Loucy (cell line): Measurements from ENCODE around the gene KRTAP12-3.

Experiments
- H2AFZ ChIP-seq: fragments of 200-600 bp; sonication (generic); 2 replicates; pipeline ENCODE4 v1.6.0; 2016; ENCODE audit warnings: antibody characterized with exemption, mild to moderate bottlenecking, low read length, moderate library complexity
- H3F3A ChIP-seq: fragments of 200-600 bp; 2 replicates; pipeline ENCODE4 v1.6.0; 2016; ENCODE audit warnings: antibody characterized with exemption, low read depth, mild to moderate bottlenecking
- H3K27me3 ChIP-seq: fragments of 200-600 bp; sonication (generic); 2 replicates; pipeline ENCODE4 v1.6.1; 2014; ENCODE audit warnings: low read length, mild to moderate bottlenecking; ENCODE audit not compliant: insufficient read depth, poor library complexity, severe bottlenecking
- H3K36me3 ChIP-seq: fragments of 200-600 bp; sonication (generic); 2 replicates; pipeline ENCODE4 v1.6.1; 2016; ENCODE audit warnings: low read length; ENCODE audit not compliant: insufficient read depth
- H3K4me1 ChIP-seq: fragments of 200-600 bp; sonication (generic); 2 replicates; pipeline ENCODE4 v1.5.1; 2014; ENCODE audit warnings: low read length, mild to moderate bottlenecking; ENCODE audit not compliant: insufficient read depth, poor library complexity, severe bottlenecking
- H3K4me2 ChIP-seq: fragments of 200-600 bp; sonication (generic); 2 replicates; pipeline ENCODE4 v1.6.0; 2014; ENCODE audit warnings: antibody characterized with exemption, low read length, low read depth, mild to moderate bottlenecking; ENCODE audit not compliant: poor library complexity, severe bottlenecking
- H3K4me3 ChIP-seq: fragments of 200-600 bp; sonication (generic); 2 replicates; pipeline ENCODE4 v1.5.1; 2014; ENCODE audit warnings: low read length, mild to moderate bottlenecking, mixed read lengths; ENCODE audit not compliant: poor library complexity, severe bottlenecking
- H3K79me2 ChIP-seq: fragments of 200-600 bp; sonication (generic); 2 replicates; pipeline ENCODE4 v1.6.1; 2014; ENCODE audit warnings: low read length; ENCODE audit not compliant: insufficient read depth
- H3K9ac ChIP-seq: fragments of 200-600 bp; sonication (generic); 2 replicates; pipeline ENCODE4 v1.6.0; 2014; ENCODE audit warnings: mild to moderate bottlenecking, low read depth, low read length, moderate library complexity; ENCODE audit not compliant: poor library complexity, severe bottlenecking
- H3K9me2 ChIP-seq: fragments of 200-600 bp; sonication (generic); replicated peaks from 2 replicates; pipeline ENCODE4 v1.6.1; 2016; ENCODE audit warnings: low read depth, low read length, mixed read lengths
- H3K9me3 ChIP-seq: fragments of 200-600 bp; sonication (generic); 2 replicates; pipeline ENCODE4 v1.6.1; 2014; ENCODE audit warnings: mild to moderate bottlenecking, antibody characterized with exemption, low read length, low read depth; ENCODE audit not compliant: insufficient read depth
- H4K20me1 ChIP-seq: fragments of 200-600 bp; sonication (generic); 2 replicates; pipeline ENCODE4 v1.6.0; 2014; ENCODE audit warnings: antibody characterized with exemption, low read length, mild to moderate bottlenecking; ENCODE audit not compliant: insufficient read depth, poor library complexity, severe bottlenecking
- EZH2phosphoT487 ChIP-seq: fragments of 200-600 bp; IDR thresholded peaks from 2 replicates; pipeline ENCODE4 v1.6.1; 2018; ENCODE audit warnings: antibody characterized with exemption, mild to moderate bottlenecking, moderate library complexity, borderline replicate concordance
- TF ChIP-seq, protein P1 (sequence below): fragments of 200-600 bp; sonication (generic); conservative IDR thresholded peaks from 2 replicates; pipeline ENCODE4 v1.5.1; 2014; ENCODE audit warnings: mild to moderate bottlenecking, antibody characterized with exemption, low read length

KRTAP12-3 gene

DNA sequence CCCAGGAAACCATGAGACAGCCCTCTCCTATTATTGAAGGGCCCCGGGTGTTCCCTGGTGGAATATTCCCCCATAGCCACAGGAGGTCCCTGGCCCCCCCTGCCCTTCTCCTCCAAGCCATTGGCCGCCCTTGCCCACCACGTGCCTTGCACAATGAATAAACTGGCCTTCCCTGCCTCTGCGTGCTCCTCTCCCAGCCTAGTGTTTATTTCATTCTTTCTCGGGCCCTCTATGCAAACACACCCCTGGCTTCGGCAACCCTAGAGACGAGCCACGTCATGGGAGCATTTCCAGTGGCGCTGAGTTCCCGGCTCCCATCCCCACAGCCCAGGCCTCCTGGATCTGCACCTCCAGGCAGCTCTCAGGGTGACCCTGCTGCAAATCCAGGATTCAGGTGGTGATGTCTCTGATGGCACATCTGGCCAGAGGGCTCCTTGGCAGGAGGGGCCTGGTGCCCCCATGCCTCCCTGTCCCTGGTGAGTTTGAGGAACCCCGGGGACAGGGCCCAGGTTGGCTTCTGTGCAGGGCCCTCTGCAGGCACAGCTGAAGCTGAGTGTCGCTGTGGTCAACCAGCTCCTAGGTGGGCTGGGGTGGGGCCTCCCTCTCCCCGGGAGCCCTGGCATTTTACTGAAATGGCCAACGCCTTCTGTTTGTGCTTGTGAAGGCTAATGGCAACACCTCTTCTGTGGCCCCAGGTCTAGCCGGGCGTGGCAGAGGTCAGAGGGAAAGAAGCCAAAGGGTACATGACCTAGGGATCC lies 45.4 kb downstream of the KRTAP12-3 start:
- Histone ChIP-seq H3F3A (no peaks in the 10 kb centered on the region), H4K20me1 (no peaks in the 10 kb centered on the region), H3K9me3 (no peaks in the 10 kb centered on the region), H2AFZ (no peak overlapping the region), H3K27me3 (no peaks in the 10 kb centered on the region), H3K36me3 (no peaks in the 10 kb centered on the region), H3K9ac (no peak overlapping the region), H3K9me2 (no peaks in the 10 kb centered on the region), H3K79me2 (no peaks in the 10 kb centered on the region), H3K4me3 (no peak overlapping the region), H3K4me2 (no peak overlapping the region), H3K4me1 (no peaks in the 10 kb centered on the region)
- no peak for TF ChIP-seq EZH2phosphoT487
- TF ChIP-seq, protein P1, sequence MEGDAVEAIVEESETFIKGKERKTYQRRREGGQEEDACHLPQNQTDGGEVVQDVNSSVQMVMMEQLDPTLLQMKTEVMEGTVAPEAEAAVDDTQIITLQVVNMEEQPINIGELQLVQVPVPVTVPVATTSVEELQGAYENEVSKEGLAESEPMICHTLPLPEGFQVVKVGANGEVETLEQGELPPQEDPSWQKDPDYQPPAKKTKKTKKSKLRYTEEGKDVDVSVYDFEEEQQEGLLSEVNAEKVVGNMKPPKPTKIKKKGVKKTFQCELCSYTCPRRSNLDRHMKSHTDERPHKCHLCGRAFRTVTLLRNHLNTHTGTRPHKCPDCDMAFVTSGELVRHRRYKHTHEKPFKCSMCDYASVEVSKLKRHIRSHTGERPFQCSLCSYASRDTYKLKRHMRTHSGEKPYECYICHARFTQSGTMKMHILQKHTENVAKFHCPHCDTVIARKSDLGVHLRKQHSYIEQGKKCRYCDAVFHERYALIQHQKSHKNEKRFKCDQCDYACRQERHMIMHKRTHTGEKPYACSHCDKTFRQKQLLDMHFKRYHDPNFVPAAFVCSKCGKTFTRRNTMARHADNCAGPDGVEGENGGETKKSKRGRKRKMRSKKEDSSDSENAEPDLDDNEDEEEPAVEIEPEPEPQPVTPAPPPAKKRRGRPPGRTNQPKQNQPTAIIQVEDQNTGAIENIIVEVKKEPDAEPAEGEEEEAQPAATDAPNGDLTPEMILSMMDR: no peak

DNA sequence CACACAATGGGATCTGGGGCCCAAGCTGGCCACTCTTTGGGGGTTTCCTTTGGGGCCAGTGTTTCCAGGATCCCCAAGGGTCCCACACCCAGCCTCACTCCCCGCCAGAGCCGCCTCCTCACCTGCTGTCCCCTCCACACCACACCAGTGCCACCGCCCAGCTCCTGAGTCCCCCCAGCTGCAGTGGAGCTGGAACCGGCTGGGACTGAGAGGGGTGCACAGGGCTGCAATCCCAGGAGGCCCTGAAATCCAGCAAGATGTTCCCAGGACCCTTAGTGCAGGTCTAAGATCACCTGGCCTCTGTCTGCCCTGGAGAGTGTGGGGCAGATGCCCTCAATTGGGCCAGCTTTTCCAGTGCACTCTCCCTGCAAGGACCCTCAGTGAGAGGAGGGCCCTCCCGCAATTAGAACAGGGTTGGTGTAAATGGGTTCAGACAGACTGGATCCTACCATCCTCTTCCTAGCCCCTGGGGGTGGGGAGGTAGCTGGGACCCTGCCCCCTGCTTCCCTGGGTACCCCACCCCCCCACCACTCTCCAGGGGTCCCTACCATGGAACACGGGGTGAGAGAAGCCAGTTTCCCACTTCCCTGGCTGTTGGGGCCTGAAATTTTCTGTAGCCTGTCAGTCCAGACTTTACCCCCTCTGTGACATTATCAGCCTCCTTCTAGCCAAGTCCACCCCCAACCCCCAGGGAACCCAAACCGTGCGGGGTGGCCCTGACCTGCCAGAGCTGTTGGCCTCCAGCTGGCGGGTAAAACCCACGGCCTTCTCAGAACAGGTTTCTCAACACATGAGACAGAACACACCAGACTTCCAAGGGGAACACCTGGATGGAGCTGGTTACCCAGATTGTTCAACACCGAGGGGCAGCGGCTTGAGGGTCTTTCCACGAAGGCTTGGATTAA lies 46.3 kb downstream of the KRTAP12-3 start:
- TF ChIP-seq EZH2phosphoT487: no peak
- TF ChIP-seq, protein P1: no peak
- Histone ChIP-seq H3K4me3 (no peak overlapping the region), H3K9me3 (no peaks in the 10 kb centered on the region), H3K4me2 (no peak overlapping the region), H3K9ac (no peak overlapping the region), H3F3A (no peaks in the 10 kb centered on the region), H3K27me3 (no peaks in the 10 kb centered on the region), H2AFZ (no peak overlapping the region), H4K20me1 (no peaks in the 10 kb centered on the region), H3K36me3 (no peaks in the 10 kb centered on the region), H3K4me1 (no peaks in the 10 kb centered on the region), H3K79me2 (no peaks in the 10 kb centered on the region), H3K9me2 (no peaks in the 10 kb centered on the region)

GRCh38 chr21:44704636-44705001 lies 46.9 kb downstream of the KRTAP12-3 start:
- no peaks in the 10 kb centered on the region for H4K20me1 ChIP-seq
- no peak overlapping the region for H3K4me3 ChIP-seq
- H3F3A ChIP-seq: no peaks in the 10 kb centered on the region
- no peaks in the 10 kb centered on the region for H3K79me2 ChIP-seq
- H3K27me3 ChIP-seq: no peaks in the 10 kb centered on the region
- H3K36me3 ChIP-seq: no peaks in the 10 kb centered on the region
- H3K9me3 ChIP-seq: no peaks in the 10 kb centered on the region
- H2AFZ ChIP-seq: no peak overlapping the region
- TF ChIP-seq EZH2phosphoT487: no peak
- TF ChIP-seq, protein P1: no peak
- no peak overlapping the region for H3K9ac ChIP-seq
- no peaks in the 10 kb centered on the region for H3K9me2 ChIP-seq
- no peaks in the 10 kb centered on the region for H3K4me1 ChIP-seq
- no peak overlapping the region for H3K4me2 ChIP-seq
